ACC112 (cell line): Measurements from ENCODE around the gene TMEM26.

ENCODE experiments used
- H2AFZ ChIP-seq: fragments of 200-600 bp; sonication (generic); one replicate; pipeline ENCODE4 v1.6.0; 2017; ENCODE audit warnings: antibody characterized with exemption, low read length; ENCODE audit not compliant: unreplicated experiment
- H3K27ac ChIP-seq: fragments of 200-600 bp; sonication (generic); 2 replicates; pipeline ENCODE4 v1.5.1; 2014; ENCODE audit warnings: low read depth, mild to moderate bottlenecking, antibody characterized with exemption, low read length, moderate library complexity
- H3K27me3 ChIP-seq: fragments of 200-600 bp; sonication (generic); 2 replicates; pipeline ENCODE4 v1.6.1; 2014; ENCODE audit warnings: mild to moderate bottlenecking, antibody characterized with exemption, low read length, moderate library complexity, mixed read lengths; ENCODE audit not compliant: insufficient read depth
- H3K36me3 ChIP-seq: fragments of 200-600 bp; sonication (generic); 2 replicates; pipeline ENCODE4 v1.6.1; 2016; ENCODE audit warnings: mild to moderate bottlenecking, antibody characterized with exemption, low read length, moderate library complexity, mixed read lengths; ENCODE audit not compliant: insufficient read depth
- H3K4me1 ChIP-seq: fragments of 200-600 bp; sonication (generic); one replicate; pipeline ENCODE4 v1.6.1; 2016; ENCODE audit warnings: low read length, mixed read lengths; ENCODE audit not compliant: insufficient read depth, unreplicated experiment, control insufficient read depth
- H3K4me3 ChIP-seq: fragments of 200-600 bp; sonication (generic); 2 replicates; pipeline ENCODE4 v1.5.1; 2014; ENCODE audit warnings: mild to moderate bottlenecking, low read depth, low read length
- H3K79me2 ChIP-seq: fragments of 200-600 bp; sonication (generic); one replicate; pipeline ENCODE4 v1.6.0; 2016; ENCODE audit warnings: low read length; ENCODE audit not compliant: control insufficient read depth, unreplicated experiment, insufficient read depth

The TMEM26 gene

DNA sequence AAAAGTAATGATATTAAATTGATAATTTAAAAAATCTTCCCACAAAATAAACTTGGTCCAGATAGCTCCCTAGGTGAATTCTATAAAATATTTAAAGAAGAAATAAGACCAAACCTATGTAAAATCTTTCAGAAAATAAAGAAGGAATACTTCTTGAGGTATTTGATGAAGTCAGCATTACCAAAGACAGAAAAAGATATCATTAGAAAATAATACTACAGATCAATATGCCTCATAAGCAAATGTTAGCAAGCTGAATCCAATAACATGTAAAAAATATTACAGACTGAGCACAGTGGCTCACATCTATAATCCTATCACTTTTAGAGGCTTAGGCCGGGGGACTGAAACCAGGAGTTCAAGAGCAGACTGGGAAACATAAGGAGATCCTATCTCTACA, 30.0 kb downstream of the TMEM26 start:
- Histone ChIP-seq H3K27ac (no peak overlapping the region), H3K36me3 (peaks cover 4% of the 10 kb centered on the region; the same call in 1 of the 2 replicates), H3K27me3 (no peaks in the 10 kb centered on the region), H3K4me3 (no peak overlapping the region), H3K4me1 (no peaks in the 10 kb centered on the region), H2AFZ (no peak overlapping the region), H3K79me2 (no peaks in the 10 kb centered on the region)

DNA sequence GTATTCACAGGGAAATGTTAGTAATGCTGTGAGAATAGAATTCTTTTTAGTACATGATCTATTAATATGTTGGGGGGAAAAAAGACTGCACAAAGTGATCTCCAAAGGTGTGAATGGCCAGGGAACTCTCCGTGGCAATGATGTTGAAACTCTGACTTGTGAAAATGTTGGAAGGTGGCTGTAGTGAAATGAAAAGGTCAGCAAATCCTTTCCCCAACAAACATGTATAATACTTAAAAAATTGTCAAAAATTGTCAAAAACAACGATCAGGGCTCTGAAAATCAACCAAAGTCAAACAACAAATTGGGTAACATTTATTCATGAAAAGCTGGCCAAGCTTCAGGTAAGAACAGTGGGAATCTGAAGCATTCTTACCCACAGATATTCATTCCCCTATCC, 35.5 kb downstream of the TMEM26 start:
- Histone ChIP-seq H3K27ac (no peak overlapping the region), H3K36me3 (no peaks in the 10 kb centered on the region; the same call in 1 of the 2 replicates), H3K4me1 (no peaks in the 10 kb centered on the region), H3K27me3 (no peaks in the 10 kb centered on the region), H3K79me2 (no peaks in the 10 kb centered on the region), H2AFZ (no peak overlapping the region), H3K4me3 (no peak overlapping the region)

DNA sequence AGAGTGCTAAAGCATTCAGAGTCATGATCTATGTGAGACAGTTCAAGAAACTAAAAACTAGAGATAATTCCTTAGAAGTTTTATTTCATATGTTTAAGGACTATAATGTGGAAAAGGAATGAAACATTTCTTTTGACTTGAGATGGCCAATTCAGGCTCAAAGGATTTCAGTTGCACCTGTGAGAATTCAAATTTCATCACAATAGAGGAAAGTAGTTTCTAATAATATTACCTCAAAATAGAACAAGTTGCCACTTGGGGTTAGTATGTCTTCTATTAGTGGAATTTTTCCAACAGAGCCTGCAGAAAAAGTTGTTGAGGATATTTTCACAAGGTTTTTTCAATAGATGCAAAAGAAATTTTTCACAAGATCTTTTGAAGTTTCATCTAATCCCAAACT, 37.4 kb downstream of the TMEM26 start:
- H3K4me1 ChIP-seq = no peaks in the 10 kb centered on the region
- no peaks in the 10 kb centered on the region for H3K79me2 ChIP-seq
- no peak overlapping the region for H3K27ac ChIP-seq
- no peak overlapping the region for H3K4me3 ChIP-seq
- H3K36me3 ChIP-seq = no peaks in the 10 kb centered on the region
- H2AFZ ChIP-seq = no peak overlapping the region
- no peaks in the 10 kb centered on the region for H3K27me3 ChIP-seq

DNA sequence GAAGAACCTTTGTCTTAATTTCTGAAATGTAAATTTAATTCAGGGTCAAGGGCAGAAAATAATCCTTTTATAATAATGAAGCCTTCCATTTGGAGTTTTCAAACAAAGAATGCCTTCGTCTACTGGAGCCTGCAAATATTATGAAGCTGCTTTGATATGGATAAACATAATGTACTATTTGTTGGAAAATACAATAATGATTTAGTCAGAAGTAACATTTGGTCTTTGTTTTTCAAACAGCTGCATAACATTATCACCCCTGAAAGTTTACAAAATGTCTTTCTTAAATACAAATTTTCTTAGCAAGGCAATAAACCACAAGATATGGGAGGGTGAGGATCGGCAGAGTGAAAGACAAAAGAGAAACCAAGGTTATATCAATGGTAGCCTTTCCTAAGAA, 41.5 kb downstream of the TMEM26 start:
- H3K27me3 ChIP-seq = no peaks in the 10 kb centered on the region
- H2AFZ ChIP-seq = no peak overlapping the region
- H3K4me1 ChIP-seq = no peaks in the 10 kb centered on the region
- H3K27ac ChIP-seq = no peak overlapping the region
- no peak overlapping the region for H3K4me3 ChIP-seq
- no peaks in the 10 kb centered on the region for H3K79me2 ChIP-seq
- no peaks in the 10 kb centered on the region for H3K36me3 ChIP-seq

DNA sequence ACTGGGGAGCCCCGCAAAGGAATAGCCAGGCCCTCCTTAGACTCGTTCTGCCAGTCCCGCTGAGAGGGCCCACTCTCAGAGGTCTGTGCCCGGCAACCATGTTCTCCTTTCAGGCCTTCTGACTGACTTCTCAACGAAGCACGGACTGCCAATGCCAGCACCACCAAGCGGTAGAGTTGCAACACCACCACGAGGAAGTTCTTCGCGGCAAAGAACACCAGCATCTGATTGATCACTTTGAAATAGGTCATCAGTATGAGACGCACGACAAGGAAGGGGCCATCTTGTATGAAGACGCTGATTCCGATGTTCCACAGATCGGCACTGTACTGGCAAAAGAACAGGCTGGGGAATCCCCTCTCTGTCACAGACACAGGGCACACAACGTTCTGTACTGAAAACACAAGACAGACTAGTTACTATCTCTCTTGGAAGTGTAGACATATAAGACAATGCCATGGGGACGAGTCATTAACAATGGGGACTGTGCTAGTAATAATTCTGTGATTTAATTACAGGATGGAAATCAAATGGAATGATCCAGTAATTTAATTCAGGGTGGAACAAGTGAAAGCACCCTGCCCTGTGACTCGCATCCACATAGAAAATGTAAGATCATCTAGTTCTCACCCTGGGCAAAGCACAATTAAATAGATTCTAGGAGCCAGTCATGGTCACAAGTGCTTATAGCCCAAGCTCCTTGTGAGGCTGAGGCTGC, 42.7 kb downstream of the TMEM26 start:
- Histone ChIP-seq H3K27me3 (no peaks in the 10 kb centered on the region), H3K36me3 (no peaks in the 10 kb centered on the region), H3K27ac (no peak overlapping the region), H3K4me1 (no peaks in the 10 kb centered on the region), H3K79me2 (no peaks in the 10 kb centered on the region), H2AFZ (no peak overlapping the region), H3K4me3 (no peak overlapping the region)

DNA sequence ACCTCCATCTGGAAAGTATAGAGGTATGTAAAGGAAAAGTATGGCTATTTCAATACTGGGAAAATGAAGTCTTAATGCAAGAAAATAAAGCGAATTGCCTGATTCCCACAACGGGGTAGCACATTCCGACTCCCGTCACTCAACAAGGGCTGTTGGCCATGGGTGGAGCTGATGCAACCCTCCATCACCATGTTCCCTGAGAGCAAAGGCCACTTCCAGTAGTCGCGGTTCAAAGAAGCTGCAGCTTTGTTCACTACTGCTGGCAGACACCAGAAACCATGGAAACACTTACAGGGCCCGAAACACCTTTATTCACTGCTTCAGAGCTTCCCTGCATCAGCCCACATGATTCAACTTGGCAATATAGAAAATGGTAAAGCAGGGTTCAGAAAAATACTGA, 44.0 kb downstream of the TMEM26 start:
- Histone ChIP-seq H3K4me1 (no peaks in the 10 kb centered on the region), H2AFZ (no peak overlapping the region), H3K79me2 (no peaks in the 10 kb centered on the region), H3K36me3 (no peaks in the 10 kb centered on the region), H3K4me3 (no peak overlapping the region), H3K27ac (no peak overlapping the region), H3K27me3 (no peaks in the 10 kb centered on the region)

DNA sequence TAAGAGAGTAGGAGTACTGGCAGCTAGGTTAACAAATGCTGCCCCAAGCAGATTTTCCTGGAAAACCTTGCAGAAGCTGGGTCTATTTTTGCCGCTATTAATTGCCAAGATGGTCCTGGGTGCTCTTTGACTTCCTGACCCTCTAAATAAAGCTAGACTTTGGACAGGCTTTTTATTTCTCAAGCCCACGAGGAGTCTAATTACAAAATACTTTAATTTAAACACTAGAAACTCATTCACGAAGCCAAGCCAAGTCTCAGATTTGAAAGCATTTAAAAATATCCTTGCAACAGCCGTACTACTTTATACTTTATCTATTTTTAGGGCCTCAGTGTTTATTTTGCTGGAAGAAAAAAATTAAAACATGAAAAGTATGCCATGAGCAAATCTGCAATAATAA, 45.1 kb downstream of the TMEM26 start:
- H3K79me2 ChIP-seq = no peaks in the 10 kb centered on the region
- no peak overlapping the region for H3K4me3 ChIP-seq
- H3K36me3 ChIP-seq = no peaks in the 10 kb centered on the region
- H3K27ac ChIP-seq = no peak overlapping the region
- H2AFZ ChIP-seq = no peak overlapping the region
- H3K4me1 ChIP-seq = no peaks in the 10 kb centered on the region
- no peaks in the 10 kb centered on the region for H3K27me3 ChIP-seq

DNA sequence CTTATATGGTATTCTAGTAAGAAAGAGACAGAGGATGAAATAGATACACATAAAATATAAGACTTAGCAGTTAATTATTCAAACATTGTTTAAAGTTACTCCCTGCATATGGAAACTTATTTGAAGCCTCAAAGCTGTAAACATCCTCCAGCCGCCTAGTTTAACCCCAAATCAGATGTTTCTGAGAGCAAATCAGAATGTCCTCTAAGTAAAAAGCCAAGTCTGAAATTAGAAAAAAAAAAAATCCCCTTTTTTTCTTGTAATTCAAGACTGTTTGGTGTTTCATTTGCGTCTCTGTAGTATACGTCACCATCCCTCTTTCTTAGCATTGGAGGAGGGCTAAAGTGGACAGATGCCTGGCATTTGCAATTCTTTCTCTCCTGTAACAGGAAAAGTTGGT, 46.4 kb downstream of the TMEM26 start:
- H3K27ac ChIP-seq = no peak overlapping the region
- H3K4me1 ChIP-seq = no peaks in the 10 kb centered on the region
- no peaks in the 10 kb centered on the region for H3K27me3 ChIP-seq
- H3K4me3 ChIP-seq = no peak overlapping the region
- H2AFZ ChIP-seq = no peak overlapping the region
- no peaks in the 10 kb centered on the region for H3K79me2 ChIP-seq
- no peaks in the 10 kb centered on the region for H3K36me3 ChIP-seq

DNA sequence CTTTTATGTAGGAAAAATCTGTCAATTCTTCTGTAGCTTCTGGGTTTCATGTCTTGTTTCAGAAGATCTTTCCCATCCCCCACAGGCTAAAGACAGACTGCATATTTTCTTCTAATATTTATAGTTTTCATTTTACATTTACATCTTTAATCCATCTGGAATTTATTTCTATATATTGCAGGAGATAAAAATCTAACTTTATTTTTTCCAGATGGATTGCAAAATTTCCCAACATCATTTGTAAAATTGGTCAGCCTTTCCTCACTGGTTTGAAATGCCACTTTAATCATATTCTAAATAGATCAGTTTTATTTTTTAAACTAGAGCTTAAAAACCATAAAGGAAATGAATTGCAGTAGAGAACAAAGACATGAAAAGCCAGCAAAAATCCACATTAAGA, 46.9 kb downstream of the TMEM26 start:
- Histone ChIP-seq H3K36me3 (no peaks in the 10 kb centered on the region), H3K27ac (no peak overlapping the region), H3K4me3 (no peak overlapping the region), H2AFZ (no peak overlapping the region), H3K4me1 (no peaks in the 10 kb centered on the region), H3K27me3 (no peaks in the 10 kb centered on the region), H3K79me2 (no peaks in the 10 kb centered on the region)

DNA sequence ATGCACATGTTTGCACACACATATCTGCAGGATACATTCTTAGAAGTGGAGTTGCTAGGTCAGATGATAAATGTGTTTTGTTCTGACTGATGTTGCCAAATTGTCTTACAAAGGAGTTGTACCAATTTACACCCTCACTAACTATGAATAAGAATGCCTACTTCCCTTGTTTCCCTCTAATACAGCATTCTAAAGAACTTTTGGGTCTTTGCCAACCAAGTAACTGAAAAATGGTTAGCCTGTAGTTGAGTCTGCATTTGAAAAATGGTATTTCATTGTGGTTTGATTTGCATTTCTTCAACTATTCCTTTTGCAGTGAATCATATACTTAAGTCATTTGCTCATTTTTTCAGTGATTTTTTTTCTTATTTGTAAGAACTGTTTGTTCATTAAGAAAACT, 48.4 kb downstream of the TMEM26 start:
- Histone ChIP-seq H3K27ac (no peak overlapping the region), H2AFZ (no peak overlapping the region), H3K4me3 (no peak overlapping the region), H3K36me3 (no peaks in the 10 kb centered on the region), H3K27me3 (no peaks in the 10 kb centered on the region), H3K79me2 (no peaks in the 10 kb centered on the region), H3K4me1 (no peaks in the 10 kb centered on the region)

DNA sequence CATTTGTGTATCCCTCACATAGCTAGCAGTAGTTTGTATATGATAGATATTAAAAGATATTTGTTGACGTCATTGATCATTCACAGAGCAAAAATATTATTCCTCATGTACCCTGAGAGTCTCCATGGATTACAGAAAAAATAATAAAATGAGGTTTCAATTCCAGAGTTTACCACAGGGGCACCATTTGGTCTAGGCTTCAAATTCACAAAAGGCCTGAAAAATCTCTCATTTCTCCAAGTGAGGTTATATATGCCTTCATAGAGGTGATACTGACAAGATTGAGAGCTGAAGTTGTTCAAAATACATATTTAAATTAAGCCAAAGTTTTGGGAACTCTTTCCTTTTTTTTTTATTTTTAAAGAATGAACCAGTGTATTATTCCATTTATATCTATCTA, 52.7 kb downstream of the TMEM26 start:
- Histone ChIP-seq H3K27ac (no peak overlapping the region), H2AFZ (no peak overlapping the region), H3K27me3 (no peaks in the 10 kb centered on the region), H3K4me1 (peaks cover 19% of the 10 kb centered on the region), H3K79me2 (no peaks in the 10 kb centered on the region), H3K4me3 (no peak overlapping the region), H3K36me3 (no peaks in the 10 kb centered on the region)
